HG03066 (cell line): ENCODE data around the gene TWIST2.

Experiments
- ATAC-seq: cut with Tn5 transposase; IDR thresholded peaks from one replicate; pipeline ENCODE4 v1.9.1; 2021; ENCODE audit warnings: low read depth; ENCODE audit not compliant: unreplicated experiment

Gene TWIST2

GRCh38 chr2:238835726-238836301 is 12.1 kb upstream of the TWIST2 start:
- no peak for ATAC-seq

- no peak for ATAC-seq
Measured at GRCh38 chr2:238838786-238839327, 9.0 kb upstream of the TWIST2 start.

- ATAC-seq: no peak
Measured at GRCh38 chr2:238839428-238839827, 8.5 kb upstream of the TWIST2 start.

- ATAC-seq: no peak
Measured at GRCh38 chr2:238841542-238842164, 6.2 kb upstream of the TWIST2 start.

- ATAC-seq: no peak
Measured at GRCh38 chr2:238843476-238843875, 4.4 kb upstream of the TWIST2 start.

GRCh38 chr2:238845583-238846377 is 2.1 kb upstream of the TWIST2 start:
- ATAC-seq: no peak

- ATAC-seq: no peak
Measured at GRCh38 chr2:238846378-238846627, 1.6 kb upstream of the TWIST2 start.

- ATAC-seq: no peak
Measured at GRCh38 chr2:238846628-238847418, 1.1 kb upstream of the TWIST2 start.

- no peak for ATAC-seq
Measured at GRCh38 chr2:238847419-238847801, 475 bp upstream of the TWIST2 start.

- no peak for ATAC-seq
Measured at GRCh38 chr2:238848691-238848975, 748 bp downstream of the TWIST2 start.

- no peak for ATAC-seq
Measured at GRCh38 chr2:238848976-238849853, 1.3 kb downstream of the TWIST2 start.

- ATAC-seq: no peak
Measured at GRCh38 chr2:238850091-238850490, 2.2 kb downstream of the TWIST2 start.

- ATAC-seq: no peak
Measured at GRCh38 chr2:238851026-238851425, 3.1 kb downstream of the TWIST2 start.

GRCh38 chr2:238851761-238852160 is 3.9 kb downstream of the TWIST2 start:
- no peak for ATAC-seq

GRCh38 chr2:238852206-238852869 is 4.5 kb downstream of the TWIST2 start:
- ATAC-seq: no peak

GRCh38 chr2:238853218-238853617 is 5.3 kb downstream of the TWIST2 start:
- ATAC-seq: no peak

GRCh38 chr2:238853721-238854120 is 5.8 kb downstream of the TWIST2 start:
- ATAC-seq: no peak

GRCh38 chr2:238854246-238854645 is 6.4 kb downstream of the TWIST2 start:
- no peak for ATAC-seq

GRCh38 chr2:238854699-238855229 is 6.9 kb downstream of the TWIST2 start:
- no peak for ATAC-seq

- no peak for ATAC-seq
Measured at GRCh38 chr2:238855299-238855698, 7.4 kb downstream of the TWIST2 start.
